Calu3 (cell line): ENCODE measurements around the gene DLL1. TPM values are rescaled to one million over a fixed set of nuclear protein-coding genes. Genes with fewer than 3 reads are reported as not detected.

ENCODE experiments used
- BruUV-seq: library from RNA; stranded (reverse); fragments of 400-500 nt; replicated peaks from 2 replicates; lab custom pipeline; 2021; lab: Mats Ljungman, UMichigan
- CTCF ChIA-PET: fragments of 300-600 bp; sonication (Branson Sonifier 250); formaldehyde crosslinking; loops from one replicate; lab custom pipeline; 2022; ENCODE audit warnings: antibody characterized with exemption; lab: Charles Lee
- DNase-seq: peaks from one replicate; pipeline ENCODE4 v3.0.0; 2022
- H3K27ac Mint-ChIP-seq: one replicate; pipeline ENCODE4 v1.8.0; 2022; ENCODE audit warnings: mixed read lengths; ENCODE audit not compliant: unreplicated experiment
- H3K27me3 Mint-ChIP-seq: one replicate; pipeline ENCODE4 v1.8.0; 2022; ENCODE audit warnings: mixed read lengths; ENCODE audit not compliant: unreplicated experiment
- H3K36me3 Mint-ChIP-seq: one replicate; pipeline ENCODE4 v1.8.0; 2022; ENCODE audit warnings: mild to moderate bottlenecking, moderate library complexity, mixed read lengths; ENCODE audit not compliant: insufficient read depth, unreplicated experiment
- H3K4me1 Mint-ChIP-seq: one replicate; pipeline ENCODE4 v1.8.0; 2022; ENCODE audit warnings: mild to moderate bottlenecking, low read depth, mixed read lengths; ENCODE audit not compliant: unreplicated experiment
- H3K4me3 Mint-ChIP-seq: one replicate; pipeline ENCODE4 v1.8.0; 2022; ENCODE audit warnings: mild to moderate bottlenecking, low read depth, moderate library complexity, mixed read lengths; ENCODE audit not compliant: unreplicated experiment
- H3K9me3 Mint-ChIP-seq: one replicate; pipeline ENCODE4 v1.8.0; 2022; ENCODE audit warnings: low read depth, mixed read lengths; ENCODE audit not compliant: unreplicated experiment
- intact Hi-C: fragments of 100-400 bp; cut with micrococcal nuclease; formaldehyde crosslinking; loops from one replicate; pipeline ENCODE4 v1.10.0; 2022; ENCODE audit not compliant: unreplicated experiment
- total RNA-seq: library from RNA; stranded (reverse); gene quantifications from 2 replicates; pipeline ENCODE4 v1.2.3, GENCODE V29; 2022
- TF ChIP-seq, protein P1 (sequence below): fragments of 200-600 bp; IDR thresholded peaks from one replicate; pipeline ENCODE4 v1.8.0; 2022; ENCODE audit warnings: antibody characterized with exemption; ENCODE audit not compliant: unreplicated experiment

Gene DLL1
- total RNA-seq, 1 experiment from 2014 or later = 0.14 TPM

DNA sequence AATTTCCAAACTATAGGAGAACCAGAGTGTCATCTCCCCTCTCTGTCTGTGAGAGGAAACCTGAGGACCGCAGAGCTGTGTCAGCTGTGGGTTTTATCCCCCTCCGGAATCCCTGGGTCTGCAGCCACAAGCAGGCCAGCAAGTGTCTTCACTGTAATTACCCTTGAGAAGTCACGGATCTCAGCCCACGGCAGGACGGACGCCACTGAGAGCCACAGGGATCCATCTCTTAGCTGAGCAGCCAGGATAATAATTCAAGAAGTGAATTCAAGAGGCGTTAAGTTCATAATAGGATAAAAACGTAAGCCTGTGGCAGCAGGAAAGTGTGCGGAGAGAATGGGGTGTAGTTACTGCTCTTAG is 37.0 kb downstream of the DLL1 start:
- intact Hi-C loops = no loop called here
- H3K4me1 Mint-ChIP-seq = no peaks in the 10 kb centered on the region
- no TSS peak for BruUV-seq
- H3K4me3 Mint-ChIP-seq = no peak overlapping the region
- no peaks in the 10 kb centered on the region for H3K36me3 Mint-ChIP-seq
- H3K27ac Mint-ChIP-seq = no peak overlapping the region
- TF ChIP-seq, protein P1, sequence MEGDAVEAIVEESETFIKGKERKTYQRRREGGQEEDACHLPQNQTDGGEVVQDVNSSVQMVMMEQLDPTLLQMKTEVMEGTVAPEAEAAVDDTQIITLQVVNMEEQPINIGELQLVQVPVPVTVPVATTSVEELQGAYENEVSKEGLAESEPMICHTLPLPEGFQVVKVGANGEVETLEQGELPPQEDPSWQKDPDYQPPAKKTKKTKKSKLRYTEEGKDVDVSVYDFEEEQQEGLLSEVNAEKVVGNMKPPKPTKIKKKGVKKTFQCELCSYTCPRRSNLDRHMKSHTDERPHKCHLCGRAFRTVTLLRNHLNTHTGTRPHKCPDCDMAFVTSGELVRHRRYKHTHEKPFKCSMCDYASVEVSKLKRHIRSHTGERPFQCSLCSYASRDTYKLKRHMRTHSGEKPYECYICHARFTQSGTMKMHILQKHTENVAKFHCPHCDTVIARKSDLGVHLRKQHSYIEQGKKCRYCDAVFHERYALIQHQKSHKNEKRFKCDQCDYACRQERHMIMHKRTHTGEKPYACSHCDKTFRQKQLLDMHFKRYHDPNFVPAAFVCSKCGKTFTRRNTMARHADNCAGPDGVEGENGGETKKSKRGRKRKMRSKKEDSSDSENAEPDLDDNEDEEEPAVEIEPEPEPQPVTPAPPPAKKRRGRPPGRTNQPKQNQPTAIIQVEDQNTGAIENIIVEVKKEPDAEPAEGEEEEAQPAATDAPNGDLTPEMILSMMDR = no peak
- no peaks in the 10 kb centered on the region for H3K9me3 Mint-ChIP-seq
- H3K27me3 Mint-ChIP-seq = peaks cover 7% of the 10 kb centered on the region
- CTCF ChIA-PET = no interaction called here
- DNase-seq = no peak

DNA sequence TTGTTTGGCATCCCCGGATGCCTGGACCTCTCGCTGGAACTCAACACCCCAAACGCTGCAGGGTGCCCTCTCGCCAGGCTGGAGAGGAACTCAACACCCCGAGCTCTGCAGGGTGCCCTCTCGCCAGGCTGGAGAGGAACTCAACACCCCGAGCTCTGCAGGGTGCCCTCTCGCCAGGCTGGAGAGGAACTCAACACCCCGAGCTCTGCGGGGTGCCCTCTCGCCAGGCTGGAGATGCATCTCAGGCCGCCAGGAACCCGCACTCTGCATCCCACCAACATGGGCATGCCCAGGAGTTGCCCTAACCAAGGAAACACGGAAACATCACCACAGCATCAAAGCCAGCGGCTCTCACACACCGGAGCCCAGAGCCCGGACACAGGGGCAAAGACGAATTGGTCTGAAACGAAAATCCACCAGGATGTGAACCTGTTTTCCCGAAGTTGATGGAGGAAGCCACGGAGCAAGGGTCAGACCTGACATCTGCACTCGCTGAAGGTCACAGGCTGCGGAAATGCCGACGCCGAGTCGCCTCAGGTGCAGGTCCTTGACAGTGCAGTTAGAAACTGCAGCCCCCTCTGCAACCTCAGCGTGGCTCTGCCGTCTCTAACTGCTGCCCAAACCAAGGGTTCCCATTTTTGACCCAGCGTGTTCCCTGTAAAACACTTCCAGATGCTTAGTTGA is 37.5 kb downstream of the DLL1 start:
- CTCF ChIA-PET = no interaction called here
- no peak overlapping the region for H3K27ac Mint-ChIP-seq
- H3K9me3 Mint-ChIP-seq = no peaks in the 10 kb centered on the region
- H3K4me3 Mint-ChIP-seq = no peak overlapping the region
- no peaks in the 10 kb centered on the region for H3K36me3 Mint-ChIP-seq
- H3K4me1 Mint-ChIP-seq = no peaks in the 10 kb centered on the region
- H3K27me3 Mint-ChIP-seq = peaks cover 7% of the 10 kb centered on the region
- intact Hi-C loops = no loop called here
- no TSS peak for BruUV-seq
- no peak for DNase-seq
- TF ChIP-seq, protein P1 = no peak

DNA sequence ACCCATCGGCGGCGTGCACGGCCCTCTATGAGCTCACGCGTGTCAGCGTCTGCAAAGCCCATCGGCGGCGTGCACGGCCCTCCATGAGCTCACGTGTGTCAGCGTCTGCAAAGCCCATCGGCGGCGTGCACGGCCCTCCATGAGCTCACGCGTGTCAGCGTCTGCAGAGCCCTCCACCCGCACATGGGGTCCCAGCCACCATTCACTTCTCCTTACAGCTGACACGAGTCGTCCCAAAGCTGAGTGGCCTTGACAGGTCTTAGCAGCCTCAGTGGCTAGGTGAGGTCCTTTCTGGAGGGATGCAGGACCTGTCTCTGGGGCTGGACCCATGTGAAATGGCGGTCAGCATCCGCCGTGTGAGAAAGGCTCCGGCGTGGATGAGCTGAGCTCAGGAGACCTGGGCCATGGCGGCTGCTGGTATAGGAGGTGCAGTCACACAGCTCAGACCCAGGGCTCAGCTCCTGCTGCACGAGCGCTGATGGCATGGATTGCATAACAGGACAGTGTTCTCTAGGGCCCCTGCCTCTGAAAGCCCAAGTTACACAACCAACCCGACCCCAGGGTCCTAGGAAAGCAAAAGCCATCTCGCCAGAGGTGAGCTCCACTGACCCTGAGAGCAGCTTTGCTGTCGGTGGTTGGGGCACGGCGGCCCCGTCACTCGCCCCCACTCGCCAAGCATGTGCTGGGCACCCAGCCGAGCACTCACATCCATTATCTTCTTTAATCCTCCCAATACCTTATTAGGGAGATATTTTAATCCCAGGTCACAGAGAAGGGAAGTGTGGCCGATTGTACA is 38.9 kb downstream of the DLL1 start:
- TF ChIP-seq, protein P1 = no peak
- DNase-seq = no peak
- no peaks in the 10 kb centered on the region for H3K4me1 Mint-ChIP-seq
- BruUV-seq = no TSS peak
- H3K27ac Mint-ChIP-seq = no peak overlapping the region
- CTCF ChIA-PET = no interaction called here
- intact Hi-C loops = no loop called here
- H3K4me3 Mint-ChIP-seq = no peak overlapping the region
- no peaks in the 10 kb centered on the region for H3K9me3 Mint-ChIP-seq
- H3K27me3 Mint-ChIP-seq = peaks cover 7% of the 10 kb centered on the region
- no peaks in the 10 kb centered on the region for H3K36me3 Mint-ChIP-seq

DNA sequence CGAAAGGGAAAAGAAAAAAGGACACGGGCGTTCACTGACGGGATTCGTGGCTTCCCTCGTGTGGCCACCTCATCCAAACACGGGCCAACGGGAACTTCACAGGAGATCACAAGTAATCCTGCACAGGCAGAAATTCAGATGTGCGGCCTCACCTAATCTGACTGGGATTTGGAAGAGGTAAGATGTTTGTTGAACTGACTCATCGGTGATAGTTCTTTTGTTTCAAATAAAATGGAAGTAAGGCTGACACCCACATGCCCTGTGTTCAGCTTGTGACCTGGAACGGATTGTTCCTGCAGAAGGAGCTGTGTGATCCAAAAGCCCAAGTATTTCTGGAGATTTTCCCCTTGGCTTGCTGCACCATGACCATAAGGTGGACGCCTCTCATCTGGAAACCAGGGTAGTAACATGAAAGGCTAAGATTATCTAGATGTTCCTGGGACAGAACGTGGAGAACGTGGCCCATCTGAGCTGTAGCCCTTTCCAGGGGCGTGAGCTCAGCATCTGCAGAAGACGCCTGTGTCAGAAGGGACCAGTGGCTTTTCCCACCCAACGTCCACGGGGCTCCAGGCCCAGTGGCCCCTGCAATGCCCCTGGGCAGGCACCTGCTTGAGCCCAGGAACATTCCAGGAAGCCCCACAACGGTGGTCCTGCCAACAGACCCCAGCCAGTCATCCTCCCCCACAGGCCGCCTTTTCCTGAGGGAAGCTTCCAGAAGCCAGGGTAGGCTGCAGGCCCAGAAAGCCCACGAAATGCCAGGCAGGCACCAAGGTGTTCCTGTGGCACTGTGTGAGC is 39.7 kb downstream of the DLL1 start:
- Mint-ChIP-seq H3K27ac (no peak overlapping the region), H3K9me3 (no peaks in the 10 kb centered on the region), H3K4me1 (no peaks in the 10 kb centered on the region), H3K36me3 (no peaks in the 10 kb centered on the region), H3K27me3 (peaks cover 7% of the 10 kb centered on the region), H3K4me3 (no peak overlapping the region)
- intact Hi-C loops = no loop called here
- DNase-seq = no peak
- CTCF ChIA-PET = no interaction called here
- no TSS peak for BruUV-seq
- TF ChIP-seq, protein P1 = no peak
